ENCODE results near the gene KAZN.

- TF ChIP-seq CTCF (IDR thresholded peaks at IDR 0.05) (no peak), POLR2AphosphoS5 (IDR thresholded peaks at IDR 0.05) (no peak)
Measured at GRCh38 chr1:14660801-14661200, 62.3 kb downstream of the KAZN start.
